HG02938 (cell line): Measurements from ENCODE around the gene KLHL25.
A peak's percentile ranks its signal among the peaks of the same experiment; 100 is the strongest.

Experiments
- ATAC-seq: cut with Tn5 transposase; IDR thresholded peaks from one replicate; pipeline ENCODE4 v1.9.1; 2021; ENCODE audit warnings: mild to moderate bottlenecking, moderate library complexity; ENCODE audit not compliant: unreplicated experiment

Gene KLHL25

DNA sequence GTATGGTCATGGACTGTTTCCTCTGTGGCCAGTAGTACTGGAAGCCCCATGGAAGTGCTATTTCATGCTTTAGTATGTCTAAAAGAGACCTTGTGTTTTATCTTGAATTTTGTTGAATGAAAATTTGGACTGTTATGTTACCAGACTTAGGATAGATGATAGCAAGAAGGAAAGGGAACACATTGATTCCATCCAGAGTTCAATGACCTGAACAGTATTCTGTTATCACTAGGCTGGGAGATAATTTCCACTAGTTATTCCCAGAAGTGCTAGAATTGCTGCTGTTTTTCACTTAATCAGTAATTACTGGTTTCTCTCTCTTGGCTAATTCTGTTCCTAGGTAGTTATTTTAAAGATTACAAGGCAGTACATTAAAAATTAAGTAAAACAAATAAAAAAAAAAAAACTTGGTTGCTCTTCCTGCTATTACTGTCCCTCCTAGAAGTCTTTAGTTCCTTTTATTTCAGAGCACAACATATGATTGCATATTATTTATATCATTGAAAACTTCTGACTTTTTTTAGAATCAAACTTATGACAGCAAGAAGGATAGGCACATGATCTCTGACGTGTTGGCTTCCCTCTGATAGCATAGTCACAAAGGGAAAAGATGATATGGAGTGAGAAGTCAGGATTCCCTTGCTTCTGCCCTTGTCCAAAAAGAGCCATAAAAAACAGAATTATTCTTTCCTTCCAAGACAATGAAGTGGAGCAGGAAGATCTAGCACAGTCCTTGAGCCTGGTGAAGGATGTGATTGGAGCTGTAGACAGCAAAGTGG, 72.2 kb downstream of the KLHL25 start:
- no peak for ATAC-seq

DNA sequence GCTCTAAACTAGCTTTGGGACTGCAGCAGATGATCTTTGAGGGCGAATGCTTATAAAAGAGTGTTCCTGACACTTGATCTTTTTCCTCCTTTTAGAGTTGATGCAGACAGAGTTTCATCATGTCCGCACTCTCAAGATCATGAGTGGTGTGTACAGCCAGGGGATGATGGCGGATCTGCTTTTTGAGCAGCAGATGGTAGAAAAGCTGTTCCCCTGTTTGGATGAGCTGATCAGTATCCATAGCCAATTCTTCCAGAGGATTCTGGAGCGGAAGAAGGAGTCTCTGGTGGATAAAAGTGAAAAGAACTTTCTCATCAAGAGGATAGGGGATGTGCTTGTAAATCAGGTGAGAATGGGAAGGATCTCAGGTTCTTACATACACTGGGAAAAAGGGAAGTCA, 75.7 kb downstream of the KLHL25 start:
- no peak for ATAC-seq

DNA sequence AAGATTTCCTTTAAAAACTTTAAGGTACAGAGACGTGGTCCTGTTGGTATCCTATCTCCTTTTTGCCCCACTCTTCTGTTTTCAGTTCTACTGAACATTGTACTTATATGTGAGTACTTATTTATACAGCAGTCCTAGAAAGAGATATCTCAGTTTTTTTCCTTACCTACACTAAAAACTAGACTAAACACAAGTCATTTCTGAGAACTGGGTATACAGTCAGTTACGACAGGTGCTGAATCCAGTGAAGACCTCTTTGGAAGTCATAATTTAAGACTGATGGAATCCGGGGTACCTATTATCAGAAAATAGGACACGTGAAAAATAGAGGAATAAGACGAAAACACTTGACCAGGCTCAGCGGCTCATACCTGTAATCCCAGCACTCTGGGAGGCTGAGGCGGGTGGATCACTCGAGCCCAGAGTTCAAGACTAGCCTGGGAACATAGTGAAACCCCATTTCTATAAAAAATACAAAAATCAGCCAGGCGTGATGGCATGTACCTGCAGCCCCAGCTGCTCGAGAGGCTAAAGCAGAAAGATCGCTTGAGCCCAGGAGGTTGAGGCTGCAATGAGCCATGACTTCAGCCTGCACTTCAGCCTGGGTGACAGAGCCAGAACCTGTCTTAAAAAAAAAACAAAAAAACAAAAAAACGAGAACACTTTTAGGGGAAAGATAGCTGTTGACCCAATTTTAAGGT, 76.3 kb downstream of the KLHL25 start:
- ATAC-seq: no peak

DNA sequence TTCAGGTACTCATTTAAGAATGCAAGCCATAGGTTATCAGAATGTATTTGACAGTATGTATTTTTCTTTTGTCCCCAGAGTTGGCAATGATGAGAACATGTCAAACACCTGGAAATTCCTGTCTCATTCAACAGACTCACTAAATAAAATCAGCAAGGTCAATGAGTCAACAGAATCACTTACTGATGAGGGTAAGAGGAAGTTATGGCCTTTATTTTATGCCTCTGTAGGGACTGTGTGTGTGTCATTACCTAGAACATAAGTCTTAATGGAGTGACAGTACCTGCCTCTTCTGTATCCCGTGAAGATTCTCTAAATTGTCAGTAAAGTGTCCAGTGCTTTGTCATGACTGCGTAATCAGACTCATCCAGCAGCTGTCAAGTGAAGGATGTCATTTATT, 77.5 kb downstream of the KLHL25 start:
- ATAC-seq: no peak

DNA sequence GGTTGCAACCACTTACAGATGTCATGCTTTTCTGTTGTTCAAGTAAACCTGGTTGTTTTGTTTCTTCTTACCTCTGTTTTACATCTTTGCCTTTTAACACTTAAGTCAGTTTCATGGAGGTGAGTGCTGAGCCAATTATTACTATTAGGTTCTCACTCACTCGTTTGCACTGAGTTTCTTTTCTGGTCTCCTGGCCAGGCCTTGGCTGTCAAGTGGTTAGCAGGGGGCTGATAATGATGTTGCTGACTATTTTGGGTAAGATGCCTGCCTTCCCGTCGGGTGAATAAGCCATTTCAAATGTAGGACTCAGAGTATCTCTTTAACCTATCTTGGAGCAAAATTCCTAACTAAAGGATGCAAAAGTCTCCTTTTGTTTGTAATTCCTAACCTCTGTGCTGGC, 78.5 kb downstream of the KLHL25 start:
- ATAC-seq: no peak

DNA sequence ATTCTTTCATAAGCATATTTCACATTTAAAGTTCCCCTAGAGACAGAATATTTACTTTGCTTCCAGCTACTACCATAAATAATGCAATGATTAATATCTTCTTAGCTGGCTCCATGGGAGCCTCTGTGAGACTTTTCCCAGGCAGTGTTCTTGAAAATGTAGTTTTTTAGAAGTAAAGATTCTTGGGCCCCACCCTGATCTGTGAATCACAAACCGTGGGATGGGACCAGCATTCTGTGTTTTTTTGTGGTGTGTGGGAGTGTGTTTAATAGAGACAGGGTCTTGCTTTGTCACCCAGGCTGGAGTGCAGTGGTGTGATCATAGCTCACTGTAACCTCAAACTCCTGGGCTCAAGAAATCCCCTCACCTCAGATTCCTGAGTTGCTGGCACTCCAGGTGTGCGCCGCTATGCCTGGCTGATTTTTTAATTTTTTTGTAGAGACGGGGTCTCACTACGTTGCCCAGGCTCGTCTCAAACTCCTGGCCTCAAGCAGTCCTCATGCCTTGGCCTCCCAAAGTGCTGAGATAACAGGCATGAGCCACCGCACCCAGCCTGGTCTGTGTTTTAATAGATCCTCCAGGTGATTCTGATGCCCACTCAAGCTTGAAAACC, 83.0 kb downstream of the KLHL25 start:
- ATAC-seq: no peak

DNA sequence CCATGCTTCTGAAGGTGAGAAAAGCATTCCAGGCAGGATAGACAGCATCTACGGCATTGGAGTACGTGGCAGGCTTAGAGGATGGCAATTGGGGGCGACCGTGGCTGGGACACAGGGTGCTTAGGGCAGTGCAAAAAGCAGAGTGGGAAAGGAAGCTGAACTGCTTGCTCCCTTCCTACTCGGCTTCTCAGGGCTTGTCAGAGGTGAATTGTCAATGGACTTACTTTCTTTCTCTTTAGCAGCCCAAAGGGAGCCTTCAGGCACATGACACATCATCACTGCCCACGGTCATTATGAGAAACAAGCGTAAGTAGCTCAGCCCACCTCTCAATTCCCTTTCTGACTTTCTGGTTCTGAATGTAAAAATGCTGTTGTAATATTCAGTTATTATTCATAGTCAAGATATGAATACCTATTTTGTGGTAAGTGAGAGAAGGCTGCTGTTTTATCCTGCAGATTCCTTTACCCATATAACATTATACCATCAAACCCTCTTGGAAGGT, 84.3 kb downstream of the KLHL25 start:
- peak; percentile 65 for ATAC-seq
